A549 (cell line): Measurements from ENCODE around the gene MT1F. TPM values are rescaled to one million over a fixed set of nuclear protein-coding genes. Genes with fewer than 3 reads are reported as not detected.

Experiments used
- ATAC-seq, 2 experiments: fragments of 200-7000 bp in 1 of 2; fragments of >200 bp in 1 of 2; cut with Nextera tagmentation in 1 of 2; cut with Tn5 transposase in 1 of 2; 3 replicates each; pipeline versions ENCODE4 v1.8.0 to v1.9.1; 2018 to 2020; ENCODE audit warnings: mild to moderate bottlenecking in 1 of 2, moderate library complexity in 1 of 2
- CTCF ChIA-PET: fragments of 300-600 bp; sonication (Branson Sonifier 250); formaldehyde crosslinking; extraction: SDS; loops from one replicate; lab custom pipeline; 2021; ENCODE audit warnings: antibody characterized with exemption, inconsistent platforms; lab: Yijun Ruan, JAX
- POLR2A ChIA-PET: fragments of 350-600 bp; formaldehyde crosslinking; extraction: SDS; loops from one replicate; lab custom pipeline; 2021; ENCODE audit warnings: antibody characterized with exemption, inconsistent platforms; lab: Yijun Ruan, JAX
- DNase-seq, 2 experiments: peaks; one replicate each; pipeline versions ENCODE4 v3.0.0 to v3.0.0-alpha.2; 2011 to 2016; ENCODE audit warnings: low read depth in 1 of 2, low spot score in 1 of 2
- FAIRE-seq: peaks from 2 replicates; lab custom pipeline; 2011; peaks lifted over from hg19 to GRCh38; lab: Jason Lieb, UNC
- H3K27ac ChIP-seq, 2 experiments: fragments of >200 bp; sonication (Bioruptor Twin); formaldehyde crosslinking; 3 replicates each; pipeline ENCODE4 v1.5.1; 2016 to 2017
- H3K4me1 ChIP-seq: fragments of >200 bp; sonication (Bioruptor Twin); formaldehyde crosslinking; 3 replicates; pipeline ENCODE4 v1.6.1; 2016
- H3K4me2 ChIP-seq: fragments of >200 bp; sonication (Bioruptor Twin); formaldehyde crosslinking; 3 replicates; pipeline ENCODE4 v1.6.1; 2016
- H3K4me3 ChIP-seq: fragments of >200 bp; sonication (Bioruptor Twin); formaldehyde crosslinking; 3 replicates; pipeline ENCODE4 v1.5.1; 2016
- H3K9me3 ChIP-seq: fragments of >200 bp; sonication (Bioruptor Twin); formaldehyde crosslinking; 3 replicates; pipeline ENCODE4 v1.6.1; 2016
- BCL3 ChIP-seq: fragments of >200 bp; sonication (Bioruptor Twin); formaldehyde crosslinking; IDR thresholded peaks from 3 replicates; pipeline ENCODE4 v1.6.1; 2016
- CBX2 ChIP-seq: fragments of 200-600 bp; sonication (generic); IDR thresholded peaks from 2 replicates; pipeline ENCODE4 v1.6.1; 2016; ENCODE audit warnings: low read depth, mild to moderate bottlenecking, borderline replicate concordance
- CHD2 ChIP-seq: fragments of 150-350 bp; IDR thresholded peaks from 2 replicates; pipeline ENCODE4 v1.6.1; 2014; ENCODE audit warnings: low read length; ENCODE audit not compliant: partially characterized antibody
- EHF ChIP-seq: fragments of 250-450 bp; sonication (Bioruptor Pico); IDR thresholded peaks from 2 replicates; pipeline ENCODE4 v1.5.0; 2020; ENCODE audit warnings: mild to moderate bottlenecking
- EHMT2 ChIP-seq: fragments of 200-600 bp; sonication (generic); IDR thresholded peaks from 2 replicates; pipeline ENCODE4 v1.6.1; 2016; ENCODE audit warnings: antibody characterized with exemption, low read depth, mild to moderate bottlenecking, moderate library complexity
- EP300 ChIP-seq, 2 experiments: fragments of >200 bp; sonication (Bioruptor Twin); formaldehyde crosslinking; IDR thresholded peaks; 2 replicates in 1 of 2; 3 replicates in 1 of 2; pipeline ENCODE4 v1.6.1; 2016 to 2017
- ESRRA ChIP-seq: fragments of 150-350 bp; IDR thresholded peaks from 2 replicates; pipeline ENCODE4 v1.6.1; 2014; ENCODE audit warnings: mild to moderate bottlenecking, low read length, borderline replicate concordance
- FOSL2 ChIP-seq, 2 experiments: fragments of 450-650 bp in 1 of 2; fragments of >200 bp in 1 of 2; sonication (Bioruptor Twin) in 1 of 2; formaldehyde crosslinking; IDR thresholded peaks; 2 replicates each; pipeline versions ENCODE4 v1.5.0 to v1.6.1; 2016 to 2020; ENCODE audit warnings: mild to moderate bottlenecking in 1 of 2, moderate library complexity in 1 of 2
- GATA3 ChIP-seq: IDR thresholded peaks from 2 replicates; pipeline ENCODE4 v1.6.1; 2012; ENCODE audit warnings: borderline replicate concordance
- HES2 ChIP-seq: fragments of >200 bp; sonication (Bioruptor Twin); formaldehyde crosslinking; IDR thresholded peaks from 2 replicates; pipeline ENCODE4 v1.6.1; 2016
- HOXA7 ChIP-seq: fragments of 250-450 bp; sonication (Bioruptor Pico); IDR thresholded peaks from 2 replicates; pipeline ENCODE4 v1.5.0; 2020; ENCODE audit warnings: mild to moderate bottlenecking, moderate library complexity
- MAFK ChIP-seq: fragments of 450-650 bp; IDR thresholded peaks from 2 replicates; pipeline ENCODE4 v1.6.1; 2014; ENCODE audit not compliant: partially characterized antibody
- MAX ChIP-seq: IDR thresholded peaks from 2 replicates; pipeline ENCODE4 v1.6.1; 2012
- MAZ ChIP-seq: fragments of 150-350 bp; IDR thresholded peaks from 2 replicates; pipeline ENCODE4 v1.6.1; 2014; ENCODE audit warnings: antibody characterized with exemption, low read depth, low read length, borderline replicate concordance
- MYC ChIP-seq: IDR thresholded peaks from 2 replicates; pipeline ENCODE4 v1.6.1; 2012; ENCODE audit warnings: mild to moderate bottlenecking, inconsistent platforms, low read length, improper control_type of control experiment, borderline replicate concordance
- NFE2L2 ChIP-seq: fragments of 150-350 bp; conservative IDR thresholded peaks from 2 replicates; pipeline ENCODE4 v1.6.1; 2014; ENCODE audit warnings: low read length
- NPAS2 ChIP-seq: fragments of 250-450 bp; sonication (Bioruptor Pico); IDR thresholded peaks from 2 replicates; pipeline ENCODE4 v1.8.0; 2022; ENCODE audit warnings: mild to moderate bottlenecking, moderate library complexity, borderline replicate concordance
- NR3C1 ChIP-seq: fragments of >200 bp; sonication (Bioruptor Twin); formaldehyde crosslinking; IDR thresholded peaks from 3 replicates; pipeline ENCODE4 v1.6.1; 2017
- POLR2AphosphoS2 ChIP-seq: conservative IDR thresholded peaks from 2 replicates; pipeline ENCODE4 v1.6.1; 2012; ENCODE audit warnings: low read length, improper control_type of control experiment, inconsistent platforms
- RCOR1 ChIP-seq: fragments of 150-350 bp; IDR thresholded peaks from 2 replicates; pipeline ENCODE4 v1.6.1; 2014; ENCODE audit warnings: antibody characterized with exemption, low read length, low read depth
- REST ChIP-seq: fragments of 200-600 bp; sonication (generic); IDR thresholded peaks from 2 replicates; pipeline ENCODE4 v1.6.1; 2016; ENCODE audit warnings: antibody characterized with exemption, mild to moderate bottlenecking, moderate library complexity
- TFCP2L1 ChIP-seq: fragments of 250-450 bp; sonication (Bioruptor Pico); IDR thresholded peaks from 2 replicates; pipeline ENCODE4 v1.5.0; 2021; ENCODE audit warnings: mild to moderate bottlenecking
- ZNF302 ChIP-seq: fragments of 250-450 bp; sonication (Bioruptor Pico); IDR thresholded peaks from 2 replicates; pipeline ENCODE4 v1.9.0; 2021; ENCODE audit warnings: inconsistent platforms, mild to moderate bottlenecking, moderate library complexity
- ZSCAN20 ChIP-seq: fragments of 250-450 bp; sonication (Bioruptor Pico); IDR thresholded peaks from 2 replicates; pipeline ENCODE4 v1.8.0; 2022; ENCODE audit warnings: mild to moderate bottlenecking, moderate library complexity
- WGBS: methylation state at CpG from one replicate; pipeline ENCODE4 v1.1.6; 2017; ENCODE audit errors: missing lambda C conversion rate; 5-methylcytosine and 5-hydroxymethylcytosine counted together
- polyA plus RNA-seq, 4 experiments: library from polyadenylated mRNA; depleted of rRNA in 3 of 4; stranded (reverse); fragments of >200 nt; fragmentation: RNase III in 1 of 4; extraction: RNeasy Plus Mini Kit Qiagen cat#74134 plus additional on column Dnase treatment in 1 of 4; gene quantifications; 2 replicates in 3 of 4; 3 replicates in 1 of 4; pipeline ENCODE4 v1.2.3, GENCODE V29; 2011 to 2017

The MT1F gene
- polyA plus RNA-seq, 2 of the 4 experiments (the other 2 are of a cell fraction), result 4.1 to 11.3 TPM

- Histone ChIP-seq H3K4me1 (peaks cover 18% of the 10 kb centered on the region), H3K4me2 (no peak overlapping the region), H3K4me3 (no peak overlapping the region), H3K9me3 (no peaks in the 10 kb centered on the region), H3K27ac (0 out of 6 replicates have a peak overlapping the region, but pooled peaks of 1 of the 2 experiments have one; percentile 11)
- ChIA-PET CTCF (interaction anchor here (1.1 to 19.7 kb wide), 4 partner anchors 9 to 28 kb away, joined by 3 to 340 read pairs (median 9); partner anchors contain the start of genes MT1A, MT1B, MT1F and MT2A), POLR2A (no interaction called here)
- FAIRE-seq (no peak), ATAC-seq (no peak; a peak in 1 of 6 replicates), DNase-seq (no peak)
- TF ChIP-seq BCL3 (no peak), MAX (no peak), ZSCAN20 (no peak), FOSL2 (IDR thresholded peaks at IDR 0.05) (no peak), FOSL2 (CRISPR knock-in tag; IDR thresholded peaks at IDR 0.05) (no peak), NFE2L2 (no peak), GATA3 (no peak)
- WGBS, result 88% methylated on average over 41 of the region's 41 CpGs
Observed at GRCh38 chr16:56617212-56618085, 40.3 kb upstream of the MT1F start.

GRCh38 chr16:56618138-56618537 is 39.6 kb upstream of the MT1F start:
- Histone ChIP-seq H3K4me2 (no peak overlapping the region), H3K4me1 (peaks cover 18% of the 10 kb centered on the region), H3K27ac (no peak overlapping the region), H3K4me3 (no peak overlapping the region), H3K9me3 (no peaks in the 10 kb centered on the region)
- FAIRE-seq (no peak), ATAC-seq (no peak; a peak in 1 of 6 replicates), DNase-seq (no peak)
- CTCF ChIA-PET, result interaction anchor here (0.9 to 19.7 kb wide), 5 partner anchors 9 to 84 kb away, joined by 3 to 340 read pairs (median 4); partner anchors contain the start of genes MT1A, MT1B, MT1F and MT2A
- POLR2A ChIA-PET, result interaction anchor here (1.2 kb wide), 1 partner anchor 10 kb away, joined by 7 read pairs; the partner anchor contains the start of gene MT2A
- TF ChIP-seq HES2, result no peak
- no peak for TF ChIP-seq CBX2
- TF ChIP-seq NR3C1, result no peak
- TF ChIP-seq CHD2, result no peak
- WGBS, result 74% methylated on average over 6 of the region's 6 CpGs

- ChIA-PET CTCF (interaction anchor here (0.7 kb wide), 1 partner anchor 17 kb away, joined by 4 read pairs; no protein-coding TSS in a partner anchor), POLR2A (no interaction called here)
- Histone ChIP-seq H3K4me3 (no peak overlapping the region), H3K4me2 (no peak overlapping the region), H3K9me3 (no peaks in the 10 kb centered on the region), H3K27ac (no peak overlapping the region), H3K4me1 (peaks cover 1% of the 10 kb centered on the region; the same call in 2 of the 3 replicates)
- FAIRE-seq, result no peak
- 91% methylated on average over 5 of the region's 8 CpGs for WGBS
- TF ChIP-seq GATA3 (no peak), NR3C1 (no peak), HOXA7 (CRISPR knock-in tag) (no peak), EHF (no peak), ZNF302 (CRISPR knock-in tag) (no peak), NPAS2 (CRISPR knock-in tag) (no peak), MAZ (no peak), MAFK (no peak), EP300 (IDR thresholded peaks at IDR 0.05) (no peak), ESRRA (no peak), POLR2AphosphoS2 (no peak), MYC (no peak), RCOR1 (no peak), TFCP2L1 (CRISPR knock-in tag) (no peak), EHMT2 (no peak), REST (no peak)
- no peak for ATAC-seq
- no peak for DNase-seq
Observed at GRCh38 chr16:56620339-56620897, 37.3 kb upstream of the MT1F start.
